GM23338 (cell line): ENCODE data around the gene NPDC1. TPM values are rescaled to one million over a fixed set of nuclear protein-coding genes. Genes with fewer than 3 reads are reported as not detected.

ENCODE experiments used
- ATAC-seq: fragments of 200-7000 bp; cut with Tn5 transposase; 3 replicates; pipeline ENCODE4 v1.9.1; 2020
- DNase-seq: peaks from one replicate; pipeline ENCODE4 v3.0.0-alpha.2; 2015; ENCODE audit warnings: low spot score
- H2AFZ ChIP-seq: fragments of 200-600 bp; sonication (generic); 2 replicates; pipeline ENCODE4 v1.8.0; 2016; ENCODE audit warnings: antibody characterized with exemption, mild to moderate bottlenecking, moderate library complexity
- H3F3A ChIP-seq: fragments of 200-600 bp; sonication (generic); replicated peaks from 2 replicates; pipeline ENCODE4 v1.8.0; 2017; ENCODE audit warnings: antibody characterized with exemption, mixed run types, low read depth
- H3K27ac ChIP-seq: fragments of 200-600 bp; sonication (generic); 2 replicates; pipeline ENCODE4 v1.6.1; 2016; ENCODE audit warnings: low read depth
- H3K27me3 ChIP-seq: fragments of 200-600 bp; sonication (generic); 2 replicates; pipeline ENCODE4 v1.8.0; 2016; ENCODE audit warnings: mild to moderate bottlenecking, mixed run types, moderate library complexity; ENCODE audit not compliant: insufficient read depth
- H3K36me3 ChIP-seq: fragments of 200-600 bp; sonication (generic); 2 replicates; pipeline ENCODE4 v1.8.0; 2016; ENCODE audit warnings: mild to moderate bottlenecking; ENCODE audit not compliant: insufficient read depth
- H3K4me1 ChIP-seq: fragments of 200-600 bp; sonication (generic); 2 replicates; pipeline ENCODE4 v1.8.0; 2016; ENCODE audit warnings: mild to moderate bottlenecking, moderate library complexity; ENCODE audit not compliant: insufficient read depth
- H3K4me2 ChIP-seq: fragments of 200-600 bp; sonication (generic); 2 replicates; pipeline ENCODE4 v1.7.1; 2017; ENCODE audit warnings: mixed run types
- H3K4me3 ChIP-seq: fragments of 200-600 bp; sonication (generic); 2 replicates; pipeline ENCODE4 v1.6.1; 2016; ENCODE audit warnings: mixed run types
- H3K79me2 ChIP-seq: fragments of 200-600 bp; sonication (generic); replicated peaks from 2 replicates; pipeline ENCODE4 v1.8.0; 2017; ENCODE audit warnings: mild to moderate bottlenecking; ENCODE audit not compliant: insufficient read depth
- H3K9me2 ChIP-seq: fragments of 200-600 bp; sonication (generic); 2 replicates; pipeline ENCODE4 v1.8.0; 2017; ENCODE audit not compliant: insufficient read depth
- H4K20me1 ChIP-seq: fragments of 200-600 bp; sonication (generic); replicated peaks from 2 replicates; pipeline ENCODE4 v1.8.0; 2017; ENCODE audit warnings: mild to moderate bottlenecking; ENCODE audit not compliant: insufficient read depth
- H3K27ac Mint-ChIP-seq: 2 replicates; pipeline ENCODE4 v1.8.0; 2020; ENCODE audit warnings: inconsistent platforms, mild to moderate bottlenecking, moderate library complexity, mixed read lengths
- H3K27me3 Mint-ChIP-seq: 3 replicates; pipeline ENCODE4 v1.8.0; 2022; ENCODE audit warnings: low read depth, mild to moderate bottlenecking, moderate library complexity, mixed read lengths, inconsistent platforms; ENCODE audit not compliant: insufficient read depth, poor library complexity
- H3K36me3 Mint-ChIP-seq: 3 replicates; pipeline ENCODE4 v1.8.0; 2021; ENCODE audit warnings: low read depth, mild to moderate bottlenecking, inconsistent platforms, moderate library complexity, mixed read lengths
- H3K4me1 Mint-ChIP-seq: 3 replicates; pipeline ENCODE4 v1.8.0; 2020; ENCODE audit warnings: mild to moderate bottlenecking, inconsistent platforms, mixed read lengths
- H3K4me3 Mint-ChIP-seq: 3 replicates; pipeline ENCODE4 v1.8.0; 2021; ENCODE audit warnings: moderate library complexity, mild to moderate bottlenecking, inconsistent platforms, mixed read lengths
- H3K9me3 Mint-ChIP-seq: 3 replicates; pipeline ENCODE4 v1.8.0; 2020; ENCODE audit warnings: moderate library complexity, mild to moderate bottlenecking, inconsistent platforms, mixed read lengths
- CREB1 ChIP-seq: fragments of 250-450 bp; sonication (Bioruptor Pico); IDR thresholded peaks from 2 replicates; pipeline ENCODE4 v1.5.0; 2020; ENCODE audit warnings: low read depth, mild to moderate bottlenecking, moderate library complexity
- EZH2phosphoT487 ChIP-seq: fragments of 200-600 bp; sonication (generic); IDR thresholded peaks from one replicate; pipeline ENCODE4 v1.8.1; 2018; ENCODE audit warnings: antibody characterized with exemption; ENCODE audit not compliant: unreplicated experiment
- JUNB ChIP-seq: IDR thresholded peaks from one replicate; pipeline ENCODE4 v1.6.1; 2016; ENCODE audit warnings: antibody characterized with exemption; ENCODE audit not compliant: unreplicated experiment
- NANOG ChIP-seq: IDR thresholded peaks from 2 replicates; pipeline ENCODE4 v1.6.1; 2016; ENCODE audit warnings: antibody characterized with exemption, borderline replicate concordance
- POLR2AphosphoS5 ChIP-seq: IDR thresholded peaks from 2 replicates; pipeline ENCODE4 v1.6.1; 2016; ENCODE audit warnings: antibody characterized with exemption, low read depth
- STAT1 ChIP-seq: IDR thresholded peaks from one replicate; pipeline ENCODE4 v1.6.1; 2016; ENCODE audit warnings: antibody characterized with exemption; ENCODE audit not compliant: unreplicated experiment
- ZNF114 ChIP-seq: fragments of 250-450 bp; sonication (Bioruptor Pico); IDR thresholded peaks from 2 replicates; pipeline ENCODE4 v1.5.0; 2020; ENCODE audit warnings: mild to moderate bottlenecking, moderate library complexity
- ZNF331 ChIP-seq: fragments of 250-450 bp; sonication (Bioruptor Pico); IDR thresholded peaks from 2 replicates; pipeline ENCODE4 v1.5.0; 2020; ENCODE audit warnings: low read depth, mild to moderate bottlenecking, moderate library complexity
- ZNF462 ChIP-seq: fragments of 250-450 bp; sonication (Bioruptor Pico); IDR thresholded peaks from 2 replicates; pipeline ENCODE4 v1.5.0; 2020; ENCODE audit warnings: mild to moderate bottlenecking, moderate library complexity
- polyA plus RNA-seq: library from polyadenylated mRNA; unstranded; fragments of >200 nt; fragmentation: Nextera tagmentation; extraction: Ambion mirVana; gene quantifications from 2 replicates; pipeline ENCODE4 v1.2.1, GENCODE V29; 2016
- total RNA-seq: library from RNA; depleted of rRNA; stranded (reverse); fragments of >200 nt; shearing (Covaris generic); gene quantifications from 2 replicates; pipeline ENCODE4 v1.2.3, GENCODE V29; 2014
- TF ChIP-seq, protein P1 (sequence below): IDR thresholded peaks from one replicate; pipeline ENCODE4 v1.6.1; 2018; ENCODE audit warnings: antibody characterized with exemption; ENCODE audit not compliant: unreplicated experiment

Gene NPDC1
- total and polyA plus RNA-seq, 2 experiments from 2014 or later: 34.3 to 35.5 TPM

DNA sequence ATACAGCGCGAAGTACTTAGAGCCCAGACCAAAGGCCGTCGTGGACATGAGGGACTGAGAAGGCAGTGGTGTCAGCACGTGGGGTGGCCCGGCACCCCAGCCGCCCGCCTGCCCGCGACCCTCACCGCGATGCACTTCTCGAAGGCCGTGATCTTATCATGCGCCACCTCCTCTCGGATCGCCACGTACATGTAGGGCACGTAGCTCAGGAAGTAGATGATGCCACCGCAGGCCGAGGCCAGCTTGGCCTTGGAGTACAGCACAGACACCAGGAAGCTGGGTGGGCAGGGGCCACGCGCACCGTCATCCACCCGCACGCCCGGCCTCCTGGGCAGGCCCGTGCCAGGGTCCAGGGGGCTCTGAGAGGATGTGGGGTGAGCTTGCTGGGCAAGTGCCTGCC lies 28.9 kb downstream of the NPDC1 start:
- H3F3A ChIP-seq: no peaks in the 10 kb centered on the region
- Mint-ChIP-seq H3K36me3 (peaks cover 2% of the 10 kb centered on the region; the same call in 1 of the 3 replicates), H3K4me3 (no peak overlapping the region), H3K27ac (no peak overlapping the region), H3K4me1 (no peaks in the 10 kb centered on the region; the same call in 2 of the 3 replicates), H3K9me3 (no peaks in the 10 kb centered on the region), H3K27me3 (peaks cover 6% of the 10 kb centered on the region)
- no peak for TF ChIP-seq JUNB
- TF ChIP-seq NANOG: no peak
- no peak for TF ChIP-seq EZH2phosphoT487
- TF ChIP-seq CREB1 (CRISPR knock-in tag): no peak
- TF ChIP-seq STAT1: no peak
- TF ChIP-seq ZNF114 (CRISPR knock-in tag): no peak
- no peak for TF ChIP-seq ZNF462 (CRISPR knock-in tag)
- TF ChIP-seq, protein P1, sequence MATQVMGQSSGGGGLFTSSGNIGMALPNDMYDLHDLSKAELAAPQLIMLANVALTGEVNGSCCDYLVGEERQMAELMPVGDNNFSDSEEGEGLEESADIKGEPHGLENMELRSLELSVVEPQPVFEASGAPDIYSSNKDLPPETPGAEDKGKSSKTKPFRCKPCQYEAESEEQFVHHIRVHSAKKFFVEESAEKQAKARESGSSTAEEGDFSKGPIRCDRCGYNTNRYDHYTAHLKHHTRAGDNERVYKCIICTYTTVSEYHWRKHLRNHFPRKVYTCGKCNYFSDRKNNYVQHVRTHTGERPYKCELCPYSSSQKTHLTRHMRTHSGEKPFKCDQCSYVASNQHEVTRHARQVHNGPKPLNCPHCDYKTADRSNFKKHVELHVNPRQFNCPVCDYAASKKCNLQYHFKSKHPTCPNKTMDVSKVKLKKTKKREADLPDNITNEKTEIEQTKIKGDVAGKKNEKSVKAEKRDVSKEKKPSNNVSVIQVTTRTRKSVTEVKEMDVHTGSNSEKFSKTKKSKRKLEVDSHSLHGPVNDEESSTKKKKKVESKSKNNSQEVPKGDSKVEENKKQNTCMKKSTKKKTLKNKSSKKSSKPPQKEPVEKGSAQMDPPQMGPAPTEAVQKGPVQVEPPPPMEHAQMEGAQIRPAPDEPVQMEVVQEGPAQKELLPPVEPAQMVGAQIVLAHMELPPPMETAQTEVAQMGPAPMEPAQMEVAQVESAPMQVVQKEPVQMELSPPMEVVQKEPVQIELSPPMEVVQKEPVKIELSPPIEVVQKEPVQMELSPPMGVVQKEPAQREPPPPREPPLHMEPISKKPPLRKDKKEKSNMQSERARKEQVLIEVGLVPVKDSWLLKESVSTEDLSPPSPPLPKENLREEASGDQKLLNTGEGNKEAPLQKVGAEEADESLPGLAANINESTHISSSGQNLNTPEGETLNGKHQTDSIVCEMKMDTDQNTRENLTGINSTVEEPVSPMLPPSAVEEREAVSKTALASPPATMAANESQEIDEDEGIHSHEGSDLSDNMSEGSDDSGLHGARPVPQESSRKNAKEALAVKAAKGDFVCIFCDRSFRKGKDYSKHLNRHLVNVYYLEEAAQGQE: no peak
- no peak for TF ChIP-seq POLR2AphosphoS5
- TF ChIP-seq ZNF331 (CRISPR knock-in tag): no peak
- H4K20me1 ChIP-seq: no peaks in the 10 kb centered on the region
- no peaks in the 10 kb centered on the region for H3K36me3 ChIP-seq
- no peak overlapping the region for H3K4me3 ChIP-seq
- H3K4me1 ChIP-seq: no peaks in the 10 kb centered on the region
- ATAC-seq (no peak), DNase-seq (no peak)
- no peaks in the 10 kb centered on the region for H3K79me2 ChIP-seq
- no peaks in the 10 kb centered on the region for H3K9me2 ChIP-seq
- H3K27me3 ChIP-seq: no peaks in the 10 kb centered on the region
- no peak overlapping the region for H2AFZ ChIP-seq
- no peak overlapping the region for H3K4me2 ChIP-seq
- H3K27ac ChIP-seq: no peak overlapping the region
